NT2/D1 (cell line): ENCODE results near the gene PAFAH1B1.

Experiments
- DNase-seq: peaks from one replicate; pipeline ENCODE4 v3.0.0-alpha.2; 2011; ENCODE audit warnings: low read depth, low spot score
- H3K27me3 ChIP-seq: 2 replicates; pipeline ENCODE4 v1.6.0; 2011; ENCODE audit warnings: mild to moderate bottlenecking; ENCODE audit not compliant: insufficient read length, insufficient read depth
- H3K36me3 ChIP-seq: 2 replicates; pipeline ENCODE4 v1.6.1; 2011; ENCODE audit warnings: mild to moderate bottlenecking, low read length, mixed read lengths; ENCODE audit not compliant: insufficient read depth, insufficient read length
- H3K4me1 ChIP-seq: 2 replicates; pipeline ENCODE4 v1.5.1; 2011; ENCODE audit not compliant: insufficient read depth, insufficient read length
- H3K4me3 ChIP-seq: 2 replicates; pipeline ENCODE4 v1.5.1; 2011; ENCODE audit warnings: low read depth; ENCODE audit not compliant: insufficient read length
- H3K9ac ChIP-seq: 2 replicates; pipeline ENCODE4 v1.6.0; 2011; ENCODE audit warnings: low read depth; ENCODE audit not compliant: insufficient read length
- H3K9me3 ChIP-seq: 2 replicates; pipeline ENCODE4 v1.5.1; 2011; ENCODE audit warnings: mild to moderate bottlenecking, low read length; ENCODE audit not compliant: insufficient read depth
- SUZ12 ChIP-seq: IDR thresholded peaks from 2 replicates; pipeline ENCODE4 v1.6.1; 2011; ENCODE audit not compliant: insufficient read length, insufficient read depth; ENCODE audit errors: extremely low read depth
- YY1 ChIP-seq: IDR thresholded peaks from 2 replicates; pipeline ENCODE4 v1.6.1; 2011; ENCODE audit not compliant: insufficient read length, insufficient read depth
- ZNF274 ChIP-seq: IDR thresholded peaks from 2 replicates; pipeline ENCODE4 v1.6.1; 2011; ENCODE audit warnings: mild to moderate bottlenecking, low read depth, low read length

PAFAH1B1 gene

DNA sequence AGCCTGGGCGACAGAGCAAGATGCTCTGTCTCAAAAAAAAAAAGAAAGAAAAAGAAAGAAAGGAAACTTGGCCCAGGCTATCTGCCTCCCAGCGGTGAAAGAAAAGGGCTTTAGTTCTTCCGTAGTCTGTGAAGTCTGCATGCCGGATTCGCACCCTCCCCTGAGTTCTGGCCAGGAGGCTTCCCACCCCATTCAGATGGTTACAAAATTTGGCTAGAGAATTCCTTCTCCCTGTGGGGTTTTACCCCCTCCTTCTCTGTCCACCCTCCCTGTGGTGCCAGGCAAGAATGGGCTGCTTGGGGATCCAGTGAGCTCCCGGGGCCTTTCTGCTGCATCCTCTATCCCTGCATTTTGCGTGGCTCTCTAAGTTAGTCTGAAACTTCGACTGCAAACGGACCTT is 37.8 kb downstream of the PAFAH1B1 start:
- peaks cover 9% of the 10 kb centered on the region for H3K36me3 ChIP-seq
- no peak for DNase-seq
- no peak for TF ChIP-seq ZNF274
- no peak for TF ChIP-seq SUZ12
- TF ChIP-seq YY1 = no peak
- H3K4me1 ChIP-seq = no peaks in the 10 kb centered on the region
- H3K4me3 ChIP-seq = no peak overlapping the region
- H3K9me3 ChIP-seq = no peaks in the 10 kb centered on the region
- no peaks in the 10 kb centered on the region for H3K27me3 ChIP-seq
- peak overlapping the region; percentile 4 for H3K9ac ChIP-seq

- DNase-seq = no peak
- no peaks in the 10 kb centered on the region for H3K9me3 ChIP-seq
- TF ChIP-seq YY1 (no peak), ZNF274 (no peak), SUZ12 (no peak)
- no peak overlapping the region for H3K9ac ChIP-seq
- H3K36me3 ChIP-seq = peaks cover 27% of the 10 kb centered on the region
- no peaks in the 10 kb centered on the region for H3K27me3 ChIP-seq
- no peaks in the 10 kb centered on the region for H3K4me1 ChIP-seq
- no peak overlapping the region for H3K4me3 ChIP-seq
Observed at GRCh38 chr17:2634361-2634960, 41.0 kb downstream of the PAFAH1B1 start.

GRCh38 chr17:2635241-2635640 is 41.8 kb downstream of the PAFAH1B1 start:
- TF ChIP-seq ZNF274 (no peak), YY1 (no peak), SUZ12 (no peak)
- Histone ChIP-seq H3K9me3 (no peaks in the 10 kb centered on the region), H3K9ac (no peak overlapping the region), H3K4me3 (no peak overlapping the region), H3K27me3 (no peaks in the 10 kb centered on the region), H3K4me1 (no peaks in the 10 kb centered on the region), H3K36me3 (peaks cover 31% of the 10 kb centered on the region)
- no peak for DNase-seq

GRCh38 chr17:2635675-2636074 is 42.2 kb downstream of the PAFAH1B1 start:
- TF ChIP-seq ZNF274 (no peak), SUZ12 (no peak), YY1 (no peak)
- Histone ChIP-seq H3K4me3 (no peak overlapping the region), H3K4me1 (no peaks in the 10 kb centered on the region), H3K27me3 (no peaks in the 10 kb centered on the region), H3K9ac (no peak overlapping the region), H3K36me3 (peaks cover 34% of the 10 kb centered on the region), H3K9me3 (no peaks in the 10 kb centered on the region)
- DNase-seq = no peak

DNA sequence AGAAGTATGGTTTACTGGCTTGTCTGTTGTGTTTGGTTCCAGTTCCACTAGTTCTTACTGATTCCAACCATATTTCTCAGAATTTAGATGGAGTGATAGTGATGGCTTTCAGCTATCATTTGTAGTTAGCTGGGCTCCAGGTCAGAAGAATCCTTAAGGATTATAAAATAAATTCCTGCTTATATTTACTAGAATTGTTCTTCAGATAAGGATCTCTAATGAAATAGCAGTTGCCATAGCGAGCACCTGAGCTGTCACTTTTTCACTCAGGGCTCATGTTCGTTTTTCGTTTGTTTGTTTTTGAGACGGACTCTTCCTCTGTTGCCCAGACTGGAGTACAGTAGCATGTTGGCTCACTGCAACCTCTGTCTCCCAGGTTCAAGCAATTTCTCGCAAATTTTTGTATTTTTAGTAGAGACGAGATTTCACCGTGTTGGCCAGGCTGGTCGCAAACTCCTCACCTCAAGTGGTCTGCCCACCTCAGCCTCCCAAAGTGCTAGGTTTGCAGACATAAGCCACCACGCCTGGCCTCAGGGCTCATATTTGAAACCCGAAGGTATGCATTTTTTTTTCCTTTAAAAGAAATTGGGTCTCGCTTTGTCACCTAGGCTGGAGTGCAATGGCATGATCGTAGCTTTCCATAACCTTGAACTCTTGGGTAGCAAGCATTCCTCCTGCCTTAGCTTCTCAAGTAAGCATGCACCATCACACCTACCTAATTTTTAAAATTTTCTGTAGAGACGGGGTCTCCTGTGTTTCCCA is 42.9 kb downstream of the PAFAH1B1 start:
- Histone ChIP-seq H3K36me3 (peaks cover 37% of the 10 kb centered on the region), H3K9me3 (no peaks in the 10 kb centered on the region), H3K27me3 (no peaks in the 10 kb centered on the region), H3K4me1 (no peaks in the 10 kb centered on the region), H3K4me3 (no peak overlapping the region), H3K9ac (no peak overlapping the region)
- no peak for TF ChIP-seq ZNF274
- no peak for TF ChIP-seq SUZ12
- TF ChIP-seq YY1 = no peak
- DNase-seq = no peak

- Histone ChIP-seq H3K9me3 (no peaks in the 10 kb centered on the region), H3K27me3 (no peaks in the 10 kb centered on the region), H3K4me3 (no peak overlapping the region), H3K9ac (no peak overlapping the region), H3K36me3 (peaks cover 43% of the 10 kb centered on the region), H3K4me1 (no peaks in the 10 kb centered on the region)
- TF ChIP-seq YY1 (no peak), ZNF274 (no peak), SUZ12 (no peak)
- no peak for DNase-seq
Observed at GRCh38 chr17:2637422-2637821, 44.0 kb downstream of the PAFAH1B1 start.

DNA sequence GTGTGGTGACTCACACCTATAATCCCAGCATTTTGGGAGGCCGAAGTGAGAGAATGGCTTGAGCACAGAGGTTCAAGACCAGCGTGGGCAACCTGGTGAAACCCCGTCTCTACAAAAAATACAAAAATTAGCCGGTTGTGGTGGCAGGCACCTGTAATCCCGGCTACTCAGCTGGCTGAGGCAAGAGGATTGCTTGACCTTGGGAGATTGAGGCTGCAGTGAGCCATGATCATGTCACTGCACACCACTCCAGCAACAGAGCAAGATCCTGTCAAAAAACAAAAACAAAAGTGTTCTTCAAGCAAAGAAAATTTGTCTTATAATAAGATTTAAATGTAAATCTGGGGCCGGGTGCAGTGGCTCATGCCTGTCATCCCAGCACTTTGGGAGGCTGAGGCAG is 51.5 kb downstream of the PAFAH1B1 start:
- TF ChIP-seq SUZ12 (no peak), YY1 (no peak), ZNF274 (no peak)
- H3K4me3 ChIP-seq = no peak overlapping the region
- peaks cover 28% of the 10 kb centered on the region for H3K36me3 ChIP-seq
- no peak for DNase-seq
- no peaks in the 10 kb centered on the region for H3K9me3 ChIP-seq
- no peaks in the 10 kb centered on the region for H3K4me1 ChIP-seq
- H3K27me3 ChIP-seq = no peaks in the 10 kb centered on the region
- H3K9ac ChIP-seq = no peak overlapping the region
